Posterior cingulate gyrus (tissue), 11 donors: Measurements from ENCODE around the gene CREBBP.

Source experiments
- DNase-seq, 10 donors: peaks; one replicate each; pipeline versions ENCODE4 v3.0.0 to v3.0.0-alpha.2; 2020 to 2021; ENCODE audit warnings: mixed read lengths in 3 of 10
- intact Hi-C: fragments of 100-400 bp; cut with DNase I; formaldehyde crosslinking; loops from one replicate; pipeline ENCODE4 v1.15.1; 2023

The CREBBP gene

GRCh38 chr16:3804426-3805016 is 76.0 kb downstream of the CREBBP start:
- DNase-seq: no peak
- intact Hi-C loops: no loop called here

GRCh38 chr16:3800477-3801270 is 79.8 kb downstream of the CREBBP start:
- no peak for DNase-seq
- intact Hi-C loops: no loop called here

GRCh38 chr16:3800019-3800418 is 80.5 kb downstream of the CREBBP start:
- intact Hi-C loops: no loop called here

GRCh38 chr16:3799354-3799753 is 81.2 kb downstream of the CREBBP start:
- DNase-seq: no peak
- intact Hi-C loops: no loop called here

More at GRCh38 chr16:3800019-3800418, 80.5 kb downstream of the CREBBP start:
- DNase-seq: no peak

- intact Hi-C loops: no loop called here
- no peak for DNase-seq
These were observed 81.7 kb downstream of the CREBBP start for GRCh38 chr16:3798838-3799237.

GRCh38 chr16:3797904-3798811 is 82.4 kb downstream of the CREBBP start:
- intact Hi-C loops: no loop called here
- DNase-seq: no peak

GRCh38 chr16:3797473-3797872 is 83.0 kb downstream of the CREBBP start:
- intact Hi-C loops: no loop called here
- no peak for DNase-seq

- no peak for DNase-seq
- intact Hi-C loops: no loop called here
These were observed 87.3 kb downstream of the CREBBP start for GRCh38 chr16:3793161-3793576.

GRCh38 chr16:3792472-3793012 is 88.0 kb downstream of the CREBBP start:
- DNase-seq: no peak
- intact Hi-C loops: no loop called here

- intact Hi-C loops: no loop called here
- DNase-seq: no peak
These were observed 88.8 kb downstream of the CREBBP start for GRCh38 chr16:3791701-3792100.

GRCh38 chr16:3789375-3790099 is 91.0 kb downstream of the CREBBP start:
- intact Hi-C loops: no loop called here
- no peak for DNase-seq

GRCh38 chr16:3788711-3789374 is 91.7 kb downstream of the CREBBP start:
- no peak for DNase-seq
- intact Hi-C loops: no loop called here

- DNase-seq: no peak
- intact Hi-C loops: no loop called here
These were observed 92.4 kb downstream of the CREBBP start for GRCh38 chr16:3787924-3788661.

GRCh38 chr16:3785413-3785812 is 95.1 kb downstream of the CREBBP start:
- intact Hi-C loops: no loop called here
- no peak for DNase-seq

GRCh38 chr16:3783516-3783915 is 97.0 kb downstream of the CREBBP start:
- DNase-seq: no peak
- intact Hi-C loops: no loop called here

GRCh38 chr16:3782566-3782965 is 97.9 kb downstream of the CREBBP start:
- no peak for DNase-seq
- intact Hi-C loops: no loop called here

- DNase-seq: no peak
- intact Hi-C loops: no loop called here
These were observed 99.1 kb downstream of the CREBBP start for GRCh38 chr16:3781421-3781820.

GRCh38 chr16:3780570-3780969 is 99.9 kb downstream of the CREBBP start:
- intact Hi-C loops: no loop called here
- DNase-seq: no peak

GRCh38 chr16:3776316-3776715 is 104.2 kb downstream of the CREBBP start:
- DNase-seq: no peak
- intact Hi-C loops: loop anchor here (10.0 kb wide), 1 partner anchor 98 kb away; no protein-coding TSS in a partner anchor
